ENCODE results near the gene UTS2.

GRCh38 chr1:7826363-7826762, 26.5 kb downstream of the UTS2 start:
- TF ChIP-seq CTCF (conservative IDR thresholded peaks at IDR 0.05; ENCODE audit: low read depth, low read length): no peak
- no peak for TF ChIP-seq RCOR1 (IDR thresholded peaks at IDR 0.05; ENCODE audit: insufficient replicate concordance, low read length)
- no peak for TF ChIP-seq BHLHE40 (IDR thresholded peaks at IDR 0.05; ENCODE audit: low read depth, low read length)
- no peak for TF ChIP-seq RAD21 (IDR thresholded peaks at IDR 0.05; ENCODE audit: low read length)
- no peak for TF ChIP-seq CEBPB (IDR thresholded peaks at IDR 0.05; ENCODE audit: low read depth, low read length)
- no peak for TF ChIP-seq POLR2A (IDR thresholded peaks at IDR 0.05; ENCODE audit: low read depth, low read length)
- no peak for TF ChIP-seq FOS (IDR thresholded peaks at IDR 0.05; ENCODE audit: low read depth, low read length)
- no peak for TF ChIP-seq MXI1 (IDR thresholded peaks at IDR 0.05; ENCODE audit: borderline replicate concordance, low read depth, low read length)
- no peak for TF ChIP-seq ELK1 (IDR thresholded peaks at IDR 0.05; ENCODE audit: borderline replicate concordance, low read depth, low read length)
- TF ChIP-seq USF2 (IDR thresholded peaks at IDR 0.05; ENCODE audit: low read depth, low read length): no peak
- no peak for TF ChIP-seq NFE2L2 (IDR thresholded peaks at IDR 0.05; ENCODE audit: low read depth, low read length)
